Breast epithelium (tissue), 3 donors: ENCODE results near the gene SLC5A12.

ENCODE experiments used
- CTCF ChIP-seq, 3 donors: fragments of 450-650 bp; IDR thresholded peaks; one replicate each; pipeline ENCODE4 v1.5.1; 2016 to 2017; ENCODE audit warnings: antibody characterized with exemption in 3 of 3, mild to moderate bottlenecking in 3 of 3, moderate library complexity in 3 of 3
- POLR2AphosphoS5 ChIP-seq, 3 donors: sonication (generic); formaldehyde crosslinking; IDR thresholded peaks; one replicate each; pipeline ENCODE4 v1.6.1; 2017; ENCODE audit warnings: antibody characterized with exemption in 3 of 3

DNA sequence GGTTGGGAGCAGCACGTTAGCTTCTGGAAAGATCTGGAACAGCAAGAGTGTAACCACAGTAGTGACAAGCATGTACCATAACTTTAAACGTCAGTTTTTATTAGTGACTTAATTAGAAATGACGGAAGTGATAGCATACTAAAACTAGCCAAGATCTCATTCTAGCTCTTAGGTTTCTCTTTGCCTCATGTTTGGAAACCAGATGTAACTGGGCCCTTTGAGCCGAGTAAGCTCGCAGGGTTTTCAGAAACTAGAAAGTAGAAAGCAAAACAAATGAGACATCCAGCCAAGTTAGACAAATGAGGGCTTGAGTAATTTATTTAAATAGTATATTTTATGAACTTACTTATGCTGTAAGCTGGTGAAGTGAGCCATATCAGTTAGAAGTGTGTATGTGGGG lies 40.2 kb upstream of the SLC5A12 start:
- no peak for TF ChIP-seq CTCF (IDR thresholded peaks at IDR 0.05)
- no peak for TF ChIP-seq POLR2AphosphoS5 (IDR thresholded peaks at IDR 0.05)
